HepG2 (cell line): Measurements from ENCODE around the gene PRIMPOL. TPM values are rescaled to one million over a fixed set of nuclear protein-coding genes. Genes with fewer than 3 reads are reported as not detected.

Experiments used
- ATAC-seq: fragments of 200-7000 bp; cut with Tn5 transposase; 3 replicates; pipeline ENCODE4 v1.9.1; 2020; ENCODE audit warnings: mild to moderate bottlenecking, moderate library complexity
- BruUV-seq: library from RNA; stranded (reverse); fragments of 400-500 nt; replicated peaks from 2 replicates; lab custom pipeline; 2021; lab: Mats Ljungman, UMichigan
- CTCF ChIA-PET: fragments of 300-600 bp; formaldehyde crosslinking; extraction: SDS; loops from one replicate; lab custom pipeline; 2021; ENCODE audit warnings: low total read pairs, inconsistent platforms, low intra/inter-chr PET ratio; lab: Yijun Ruan, JAX
- POLR2A ChIA-PET: fragments of 350-600 bp; sonication (Branson Sonifier 250); formaldehyde crosslinking; loops from one replicate; lab custom pipeline; 2020; ENCODE audit warnings: antibody characterized with exemption, inconsistent platforms; lab: Yijun Ruan, JAX
- DNase-seq: peaks from one replicate; pipeline ENCODE4 v3.0.0-alpha.2; 2015; ENCODE audit warnings: low spot score
- FAIRE-seq: peaks from 3 replicates; lab custom pipeline; 2011; peaks lifted over from hg19 to GRCh38; lab: Jason Lieb, UNC
- H2AFZ ChIP-seq: one replicate; pipeline ENCODE4 v1.6.1; 2011; ENCODE audit warnings: low read length, inconsistent platforms
- H3K27ac ChIP-seq: fragments of 300-600 bp; 3 replicates; pipeline ENCODE4 v1.8.0; 2011; ENCODE audit warnings: mixed run types, mild to moderate bottlenecking, mixed read lengths, low read length, inconsistent platforms; ENCODE audit not compliant: insufficient read depth; ENCODE audit errors: extremely low read length
- H3K27me3 ChIP-seq, 2 experiments: fragments of 200-600 bp in 1 of 2; 2 replicates in 1 of 2; 3 replicates in 1 of 2; pipeline versions ENCODE4 v1.6.0 to v1.8.0; 2011; ENCODE audit warnings: low read length in 2 of 2, mild to moderate bottlenecking in 2 of 2, moderate library complexity in 2 of 2, inconsistent platforms in 1 of 2; ENCODE audit not compliant: insufficient read depth in 2 of 2, control insufficient read depth in 1 of 2
- H3K36me3 ChIP-seq, 2 experiments: fragments of 200-600 bp in 1 of 2; replicated peaks in 1 of 2; 2 replicates in 1 of 2; 3 replicates in 1 of 2; pipeline versions ENCODE4 v1.5.1 to v1.8.0; 2011; ENCODE audit warnings: low read length in 2 of 2, inconsistent platforms in 1 of 2; ENCODE audit not compliant: insufficient read depth in 2 of 2, control insufficient read depth in 1 of 2
- H3K4me1 ChIP-seq: 2 replicates; pipeline ENCODE4 v1.5.1; 2012; ENCODE audit warnings: low read length, inconsistent platforms; ENCODE audit not compliant: insufficient read depth
- H3K4me2 ChIP-seq: 2 replicates; pipeline ENCODE4 v1.6.0; 2011; ENCODE audit warnings: low read depth, low read length, inconsistent platforms
- H3K4me3 ChIP-seq, 3 experiments: fragments of 200-600 bp in 1 of 3; sonication (generic), shearing (Covaris generic) in 1 of 3; replicated peaks in 1 of 3; 2 replicates each; pipeline ENCODE4 v1.5.1; 2011 to 2016; ENCODE audit warnings: low read length in 3 of 3, inconsistent platforms in 2 of 3, low read depth in 2 of 3, mild to moderate bottlenecking in 2 of 3, control low read depth in 1 of 3, mixed read lengths in 1 of 3; ENCODE audit not compliant: insufficient read depth in 1 of 3
- H3K79me2 ChIP-seq: one replicate; pipeline ENCODE4 v1.6.1; 2011; ENCODE audit warnings: low read length, inconsistent platforms; ENCODE audit not compliant: insufficient read depth
- H3K9ac ChIP-seq: 2 replicates; pipeline ENCODE4 v1.6.0; 2011; ENCODE audit warnings: mild to moderate bottlenecking, low read depth, low read length, inconsistent platforms; ENCODE audit not compliant: insufficient read depth
- H3K9me3 ChIP-seq: 2 replicates; pipeline ENCODE4 v1.5.1; 2012; ENCODE audit warnings: mild to moderate bottlenecking, low read length
- H4K20me1 ChIP-seq: 2 replicates; pipeline ENCODE4 v1.6.0; 2011; ENCODE audit warnings: inconsistent platforms, mild to moderate bottlenecking, low read length, moderate library complexity; ENCODE audit not compliant: insufficient read depth
- ATF4 ChIP-seq, 2 experiments: fragments of 450-650 bp in 1 of 2; sonication (generic) in 1 of 2; formaldehyde crosslinking; IDR thresholded peaks; 2 replicates each; pipeline versions ENCODE4 v1.5.0 to v1.8.0; 2020 to 2022; ENCODE audit warnings: mild to moderate bottlenecking in 1 of 2, missing genetic modification reagents in 1 of 2
- BCL6 ChIP-seq: IDR thresholded peaks from 2 replicates; pipeline ENCODE4 v1.6.1; 2016; ENCODE audit warnings: missing genetic modification reagents, missing compliant biosample characterization
- FOXO4 ChIP-seq: sonication (generic); formaldehyde crosslinking; conservative IDR thresholded peaks from 2 replicates; pipeline ENCODE4 v1.8.1; 2023; ENCODE audit warnings: missing genetic modification reagents
- NPAS2 ChIP-seq: sonication (generic); formaldehyde crosslinking; IDR thresholded peaks from 2 replicates; pipeline ENCODE4 v1.8.0; 2022; ENCODE audit warnings: mild to moderate bottlenecking, missing genetic modification reagents, borderline replicate concordance
- SMC3 ChIP-seq: IDR thresholded peaks from 2 replicates; pipeline ENCODE4 v1.6.1; 2011; ENCODE audit warnings: low read length, improper control_type of control experiment
- ZFP37 ChIP-seq: sonication (generic); formaldehyde crosslinking; IDR thresholded peaks from 2 replicates; pipeline ENCODE4 v1.4.0; 2020; ENCODE audit warnings: missing genetic modification reagents, borderline replicate concordance
- ZNF205 ChIP-seq: IDR thresholded peaks from 2 replicates; pipeline ENCODE4 v1.6.1; 2018; ENCODE audit warnings: missing biosample characterization, missing genetic modification reagents
- ZNF496 ChIP-seq: sonication (generic); formaldehyde crosslinking; IDR thresholded peaks from 2 replicates; pipeline ENCODE4 v1.8.1; 2023; ENCODE audit warnings: mild to moderate bottlenecking, moderate library complexity, missing genetic modification reagents; ENCODE audit not compliant: insufficient replicate concordance
- ZNF7 ChIP-seq: IDR thresholded peaks from 2 replicates; pipeline ENCODE4 v1.6.1; 2016; ENCODE audit warnings: missing biosample characterization, missing genetic modification reagents
- ZSCAN25 ChIP-seq: sonication (generic); formaldehyde crosslinking; IDR thresholded peaks from 2 replicates; pipeline ENCODE4 v1.8.0; 2022; ENCODE audit warnings: mild to moderate bottlenecking, missing genetic modification reagents
- WGBS: methylation state at CpG from one replicate; pipeline ENCODE4 v1.1.6; 2017; ENCODE audit warnings: low lambda C conversion rate; 5-methylcytosine and 5-hydroxymethylcytosine counted together
- in situ Hi-C: cut with HindIII; loops from 2 replicates; pipeline ENCODE4 v1.10.0; 2017; ENCODE audit warnings: low pct_unique_long_range_greater_than_20kb; ENCODE audit not compliant: extremely low pct_ligation_motif_present
- intact Hi-C: fragments of 100-400 bp; cut with micrococcal nuclease; formaldehyde crosslinking; loops from one replicate; pipeline ENCODE4 v1.10.0; 2022; ENCODE audit not compliant: unreplicated experiment
- polyA plus RNA-seq, 8 experiments: library from polyadenylated mRNA; depleted of rRNA in 3 of 8; stranded (reverse) in 7 of 8; unstranded in 1 of 8; fragments of >200 nt; fragmentation: Illumina TruSeq in 4 of 8; extraction: Trizol in 4 of 8; gene quantifications; 2 replicates each; pipeline versions ENCODE4 v1.2.1 to v1.2.3, GENCODE V29; 2011 to 2016; ENCODE audit warnings: low read depth in 4 of 8, missing spikeins in 1 of 8, mixed read lengths in 1 of 8; ENCODE audit not compliant: insufficient read depth in 1 of 8
- total RNA-seq, 5 experiments: library from RNA; depleted of rRNA; stranded (reverse); fragments of >200 nt; fragmentation: Illumina TruSeq; extraction: Trizol; gene quantifications; 2 replicates each; pipeline ENCODE4 v1.2.3, GENCODE V29; 2016; ENCODE audit warnings: low read depth in 1 of 5

PRIMPOL gene
- total and polyA plus RNA-seq, 2 of the 13 experiments (the other 11 are each of a cell fraction or from before 2014, with no cell fraction given) = 7.3 to 11.0 TPM

GRCh38 chr4:184671101-184671500 lies 21.6 kb downstream of the PRIMPOL start:
- BruUV-seq = no TSS peak
- no peak overlapping the region for H3K9ac ChIP-seq
- H3K79me2 ChIP-seq = no peaks in the 10 kb centered on the region
- H2AFZ ChIP-seq = no peak overlapping the region
- in situ Hi-C loops = no loop called here
- ChIA-PET POLR2A (no interaction called here), CTCF (no interaction called here)
- DNase-seq = no peak
- ATAC-seq = no peak
- H3K4me3 ChIP-seq = no peak overlapping the region
- H3K4me2 ChIP-seq = no peak overlapping the region
- TF ChIP-seq ZNF7 (CRISPR knock-in tag) = no peak
- TF ChIP-seq SMC3 = no peak
- no peak for TF ChIP-seq ATF4 (CRISPR knock-in tag; IDR thresholded peaks at IDR 0.05)
- FAIRE-seq = no peak
- no peaks in the 10 kb centered on the region; the same call in 1 of the 2 replicates for H4K20me1 ChIP-seq
- no peak overlapping the region for H3K27ac ChIP-seq
- peaks cover 9 to 34% of the 10 kb centered on the region in 2 experiments; a peak in 4 of 5 replicates for H3K36me3 ChIP-seq
- H3K27me3 ChIP-seq = no peaks in the 10 kb centered on the region
- no peaks in the 10 kb centered on the region for H3K4me1 ChIP-seq
- intact Hi-C loops = no loop called here
- WGBS = 95% methylated on average over 9 of the region's 9 CpGs
- no peaks in the 10 kb centered on the region for H3K9me3 ChIP-seq

GRCh38 chr4:184672741-184673140 lies 23.2 kb downstream of the PRIMPOL start:
- 94% methylated on average over 6 of the region's 6 CpGs for WGBS
- FAIRE-seq = no peak
- ATAC-seq = no peak
- BruUV-seq = no TSS peak
- H3K4me1 ChIP-seq = no peaks in the 10 kb centered on the region
- in situ Hi-C loops = no loop called here
- POLR2A ChIA-PET = no interaction called here
- H3K9ac ChIP-seq = no peak overlapping the region
- DNase-seq = no peak
- no peaks in the 10 kb centered on the region for H3K79me2 ChIP-seq
- H3K27ac ChIP-seq = no peak overlapping the region
- intact Hi-C loops = no loop called here
- H3K4me3 ChIP-seq = no peak overlapping the region
- H3K4me2 ChIP-seq = no peak overlapping the region
- no peaks in the 10 kb centered on the region for H3K9me3 ChIP-seq
- no peak overlapping the region for H2AFZ ChIP-seq
- CTCF ChIA-PET = no interaction called here
- no peaks in the 10 kb centered on the region; the same call in 1 of the 2 replicates for H4K20me1 ChIP-seq
- peaks cover 9 to 34% of the 10 kb centered on the region in 2 experiments; a peak in 4 of 5 replicates for H3K36me3 ChIP-seq
- no peaks in the 10 kb centered on the region for H3K27me3 ChIP-seq
- TF ChIP-seq ZNF496 (CRISPR knock-in tag) (no peak), ZSCAN25 (CRISPR knock-in tag) (no peak), BCL6 (CRISPR knock-in tag) (no peak), NPAS2 (CRISPR knock-in tag) (no peak), ZFP37 (CRISPR knock-in tag) (no peak), FOXO4 (CRISPR knock-in tag) (no peak), ZNF205 (CRISPR knock-in tag) (no peak)
